Measurements from ENCODE around the gene HNRNPH1.

- TF ChIP-seq CTCF (IDR thresholded peaks at IDR 0.05 in 8 of 11, conservative IDR thresholded peaks at IDR 0.05 in 3 of 11) (no peak), POLR2A (IDR thresholded peaks at IDR 0.05) (no peak), POLR2AphosphoS5 (IDR thresholded peaks at IDR 0.05) (no peak)
These were observed 12.6 kb downstream of the HNRNPH1 start for GRCh38 chr5:179610903-179611265.

Measured in spleen (tissue), 7 donors.